ENCODE measurements around the gene KLRB1. TPM values are rescaled to one million over a fixed set of nuclear protein-coding genes. Genes with fewer than 3 reads are reported as not detected.

Gene KLRB1
- total RNA-seq, 1 experiment from 2014 or later: not detected

DNA sequence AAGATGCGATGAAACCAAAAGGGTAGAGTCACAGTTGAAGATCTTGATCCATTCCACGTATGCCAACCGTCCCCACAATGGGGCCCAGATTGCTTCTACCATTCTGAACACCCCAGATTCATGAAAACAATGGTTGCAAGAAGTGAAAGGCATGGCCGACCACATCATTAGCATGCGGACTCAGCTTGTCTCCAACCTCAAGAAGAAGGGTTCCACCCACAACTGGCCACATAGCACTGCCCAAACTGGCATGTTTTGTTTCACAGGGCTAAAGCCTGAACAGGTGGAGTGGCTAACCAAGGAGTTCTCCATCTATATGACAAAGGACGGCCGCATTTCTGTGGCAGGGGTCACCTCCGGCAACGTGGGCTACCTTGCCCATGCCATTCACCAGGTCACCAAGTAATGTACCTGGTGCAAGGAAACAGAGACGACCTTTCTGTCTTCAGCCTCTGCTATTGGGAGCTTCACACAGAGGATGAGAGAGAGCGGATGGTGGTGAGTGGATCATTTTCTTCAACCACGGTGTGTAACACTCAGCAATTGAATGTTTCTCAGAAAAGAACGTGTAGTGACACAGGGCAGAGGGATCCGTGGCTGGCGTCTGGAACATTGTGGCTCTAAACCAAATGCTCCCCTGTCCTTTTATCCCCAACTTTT lies 35.0 kb upstream of the KLRB1 start:
- ChIA-PET POLR2A (no interaction called here), RAD21 (ENCODE audit: low non-redundant PET in 1 of 2, low total read pairs in 2 of 2, uncharacterized antibody in 2 of 2, unreplicated experiment in 2 of 2) (no interaction called here), CTCF (no interaction called here)
- no peak overlapping the region for H3K9ac ChIP-seq (ENCODE audit: low read length)
- H3K27ac ChIP-seq (ENCODE audit: low read depth, low read length): no peak overlapping the region
- no peaks in the 10 kb centered on the region for H3K9me3 ChIP-seq (ENCODE audit: control insufficient read depth in 1 of 2, insufficient read depth in 1 of 2, low read depth in 1 of 2, low read length in 2 of 2)
- intact Hi-C loops (cut with micrococcal nuclease): no loop called here
- no peaks in the 10 kb centered on the region for H3K79me2 ChIP-seq (ENCODE audit: insufficient read depth, low read length)
- H3K9me2 ChIP-seq (ENCODE audit: insufficient read depth): no peaks in the 10 kb centered on the region
- no peak overlapping the region for H3K4me2 ChIP-seq (ENCODE audit: low read length)
- H3K4me3 ChIP-seq (replicated peaks in 1 of 2; ENCODE audit: low read depth in 1 of 2, low read length in 2 of 2): no peak overlapping the region
- no peaks in the 10 kb centered on the region for H3K36me3 ChIP-seq (ENCODE audit: control insufficient read depth in 1 of 2, insufficient read depth in 2 of 2, low read length in 2 of 2)
- ATAC-seq: no peak
- H3K27me3 ChIP-seq (ENCODE audit: insufficient read depth, low read length): no peaks in the 10 kb centered on the region
- H3K4me1 ChIP-seq (ENCODE audit: control insufficient read depth in 1 of 2, insufficient read depth in 2 of 2, low read length in 2 of 2): peaks cover 0 to 3% of the 10 kb centered on the region in 2 experiments; a peak in 1 of 4 replicates
- no peak for DNase-seq (ENCODE audit: low read depth, low spot score)
- no peaks in the 10 kb centered on the region for H4K20me1 ChIP-seq (ENCODE audit: insufficient read depth)
- BruUV-seq (replicated peaks): no TSS peak
- H2AFZ ChIP-seq (ENCODE audit: low read depth, low read length, poor library complexity, severe bottlenecking): no peak overlapping the region
- TF ChIP-seq, protein P1, sequence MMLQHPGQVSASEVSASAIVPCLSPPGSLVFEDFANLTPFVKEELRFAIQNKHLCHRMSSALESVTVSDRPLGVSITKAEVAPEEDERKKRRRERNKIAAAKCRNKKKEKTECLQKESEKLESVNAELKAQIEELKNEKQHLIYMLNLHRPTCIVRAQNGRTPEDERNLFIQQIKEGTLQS (IDR thresholded peaks at IDR 0.05): no peak
- TF ChIP-seq ELF1 (IDR thresholded peaks at IDR 0.05; ENCODE audit: borderline replicate concordance, low read depth) (no peak), ZNF274 (IDR thresholded peaks at IDR 0.05; ENCODE audit: low read depth, low read length) (no peak)

GRCh38 chr12:9640024-9640423 lies 32.3 kb upstream of the KLRB1 start:
- Histone ChIP-seq H2AFZ (ENCODE audit: low read depth, low read length, poor library complexity, severe bottlenecking) (no peak overlapping the region), H3K4me1 (ENCODE audit: control insufficient read depth in 1 of 2, insufficient read depth in 2 of 2, low read length in 2 of 2) (no peaks in the 10 kb centered on the region), H4K20me1 (ENCODE audit: insufficient read depth) (no peaks in the 10 kb centered on the region), H3K27me3 (ENCODE audit: insufficient read depth, low read length) (no peaks in the 10 kb centered on the region), H3K79me2 (ENCODE audit: insufficient read depth, low read length) (no peaks in the 10 kb centered on the region), H3K9me3 (ENCODE audit: control insufficient read depth in 1 of 2, insufficient read depth in 1 of 2, low read depth in 1 of 2, low read length in 2 of 2) (no peaks in the 10 kb centered on the region), H3K9ac (ENCODE audit: low read length) (no peak overlapping the region), H3K4me3 (replicated peaks in 1 of 2; ENCODE audit: low read depth in 1 of 2, low read length in 2 of 2) (no peak overlapping the region), H3K27ac (ENCODE audit: low read depth, low read length) (no peak overlapping the region), H3K4me2 (ENCODE audit: low read length) (no peak overlapping the region), H3K9me2 (ENCODE audit: insufficient read depth) (no peaks in the 10 kb centered on the region), H3K36me3 (ENCODE audit: control insufficient read depth in 1 of 2, insufficient read depth in 2 of 2, low read length in 2 of 2) (no peaks in the 10 kb centered on the region)
- ChIA-PET RAD21 (ENCODE audit: low non-redundant PET in 1 of 2, low total read pairs in 2 of 2, uncharacterized antibody in 2 of 2, unreplicated experiment in 2 of 2) (no interaction called here), CTCF (no interaction called here), POLR2A (no interaction called here)
- DNase-seq (ENCODE audit: low read depth, low spot score) (no peak), ATAC-seq (no peak)
- BruUV-seq (replicated peaks): no TSS peak
- intact Hi-C loops (cut with micrococcal nuclease): no loop called here
- TF ChIP-seq SRF (IDR thresholded peaks at IDR 0.05; ENCODE audit: low read depth): no peak
- no peak for TF ChIP-seq JUND (IDR thresholded peaks at IDR 0.05)
- no peak for TF ChIP-seq REST (IDR thresholded peaks at IDR 0.05; ENCODE audit: low read depth)
- no peak for TF ChIP-seq CBX3 (IDR thresholded peaks at IDR 0.05; ENCODE audit: low read depth)
- no peak for TF ChIP-seq EZH2phosphoT487 (IDR thresholded peaks at IDR 0.05; ENCODE audit: borderline replicate concordance)
- TF ChIP-seq EZH2 (IDR thresholded peaks at IDR 0.05): no peak
- TF ChIP-seq CEBPB (IDR thresholded peaks at IDR 0.05; ENCODE audit: low read depth): no peak
- no peak for TF ChIP-seq ZFX (IDR thresholded peaks at IDR 0.05)
- TF ChIP-seq ZBTB33 (IDR thresholded peaks at IDR 0.05; ENCODE audit: extremely low read depth, insufficient replicate concordance, low read length): no peak
- TF ChIP-seq TCF7L2 (IDR thresholded peaks at IDR 0.05; ENCODE audit: borderline replicate concordance, extremely low read depth, insufficient read depth, insufficient read length): no peak

All from HCT116 (cell line).